PFSK-1 (cell line): Measurements from ENCODE around the gene MR1.

Experiments used
- FOXP2 ChIP-seq: optimal IDR thresholded peaks from 2 replicates; pipeline ENCODE3; 2011; ENCODE audit warnings: borderline replicate concordance, control low read depth, inconsistent platforms; ENCODE audit not compliant: insufficient read depth; ENCODE audit errors: extremely low read length, extremely low read depth
- POLR2AphosphoS5 ChIP-seq: IDR thresholded peaks from 2 replicates; pipeline ENCODE4 v1.6.1; 2012; ENCODE audit warnings: low read depth, mild to moderate bottlenecking, control low read depth, low read length, moderate library complexity
- SIN3A ChIP-seq: IDR thresholded peaks from 2 replicates; pipeline ENCODE4 v1.6.1; 2012; ENCODE audit warnings: mild to moderate bottlenecking, low read length, moderate library complexity, borderline replicate concordance; ENCODE audit not compliant: insufficient read depth
- TAF1 ChIP-seq: IDR thresholded peaks from 2 replicates; pipeline ENCODE4 v1.6.1; 2012; ENCODE audit warnings: low read length, control low read depth, borderline replicate concordance; ENCODE audit not compliant: insufficient read depth
- TF ChIP-seq, protein P1 (sequence below), 2 experiments: IDR thresholded peaks; 2 replicates each; pipeline versions ENCODE4 v1.6.1 to v1.8.0; 2011 to 2012; ENCODE audit warnings: low read depth in 2 of 2, low read length in 2 of 2, control low read depth in 1 of 2, inconsistent platforms in 1 of 2, mild to moderate bottlenecking in 1 of 2, moderate library complexity in 1 of 2; ENCODE audit not compliant: insufficient read depth in 1 of 2

Gene MR1

DNA sequence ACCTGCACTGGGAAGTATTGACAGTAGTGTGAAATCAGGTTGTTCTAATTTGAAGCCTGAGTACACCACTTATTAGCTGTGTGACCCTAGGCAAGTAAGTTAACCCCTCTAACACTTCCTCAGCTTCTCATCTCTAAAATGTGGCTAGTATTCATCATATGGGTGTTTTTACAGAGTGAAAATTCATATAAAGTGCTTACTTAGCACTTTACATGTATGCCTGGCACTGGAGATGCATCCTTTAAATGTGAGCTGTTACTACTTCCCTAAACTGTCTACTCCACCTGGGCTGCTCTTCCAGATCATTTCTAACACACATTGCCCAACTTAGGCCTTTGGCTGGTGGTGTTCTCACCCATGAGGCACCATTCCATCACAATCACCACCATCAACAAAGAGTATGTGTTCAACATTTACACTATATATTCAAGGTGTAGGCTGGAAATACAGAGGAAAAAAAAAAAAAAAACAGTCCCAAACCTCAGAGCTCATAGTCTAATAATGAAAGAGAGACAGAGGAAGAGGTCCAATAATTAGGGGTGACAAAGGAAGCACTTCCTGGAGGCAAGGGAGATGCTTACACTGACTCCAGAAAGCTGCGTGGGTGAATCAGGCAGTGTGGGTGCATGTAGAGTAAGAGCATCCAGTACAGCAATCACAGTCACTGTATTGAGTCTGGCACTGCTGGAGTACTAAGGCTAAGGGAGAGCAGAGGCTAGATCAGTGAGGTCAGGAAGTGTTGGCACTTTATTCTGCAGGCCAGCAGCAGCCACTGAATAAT, 14.7 kb upstream of the MR1 start:
- TF ChIP-seq SIN3A (no peak), TAF1 (no peak), FOXP2 (no peak), POLR2AphosphoS5 (no peak)
- TF ChIP-seq, protein P1, sequence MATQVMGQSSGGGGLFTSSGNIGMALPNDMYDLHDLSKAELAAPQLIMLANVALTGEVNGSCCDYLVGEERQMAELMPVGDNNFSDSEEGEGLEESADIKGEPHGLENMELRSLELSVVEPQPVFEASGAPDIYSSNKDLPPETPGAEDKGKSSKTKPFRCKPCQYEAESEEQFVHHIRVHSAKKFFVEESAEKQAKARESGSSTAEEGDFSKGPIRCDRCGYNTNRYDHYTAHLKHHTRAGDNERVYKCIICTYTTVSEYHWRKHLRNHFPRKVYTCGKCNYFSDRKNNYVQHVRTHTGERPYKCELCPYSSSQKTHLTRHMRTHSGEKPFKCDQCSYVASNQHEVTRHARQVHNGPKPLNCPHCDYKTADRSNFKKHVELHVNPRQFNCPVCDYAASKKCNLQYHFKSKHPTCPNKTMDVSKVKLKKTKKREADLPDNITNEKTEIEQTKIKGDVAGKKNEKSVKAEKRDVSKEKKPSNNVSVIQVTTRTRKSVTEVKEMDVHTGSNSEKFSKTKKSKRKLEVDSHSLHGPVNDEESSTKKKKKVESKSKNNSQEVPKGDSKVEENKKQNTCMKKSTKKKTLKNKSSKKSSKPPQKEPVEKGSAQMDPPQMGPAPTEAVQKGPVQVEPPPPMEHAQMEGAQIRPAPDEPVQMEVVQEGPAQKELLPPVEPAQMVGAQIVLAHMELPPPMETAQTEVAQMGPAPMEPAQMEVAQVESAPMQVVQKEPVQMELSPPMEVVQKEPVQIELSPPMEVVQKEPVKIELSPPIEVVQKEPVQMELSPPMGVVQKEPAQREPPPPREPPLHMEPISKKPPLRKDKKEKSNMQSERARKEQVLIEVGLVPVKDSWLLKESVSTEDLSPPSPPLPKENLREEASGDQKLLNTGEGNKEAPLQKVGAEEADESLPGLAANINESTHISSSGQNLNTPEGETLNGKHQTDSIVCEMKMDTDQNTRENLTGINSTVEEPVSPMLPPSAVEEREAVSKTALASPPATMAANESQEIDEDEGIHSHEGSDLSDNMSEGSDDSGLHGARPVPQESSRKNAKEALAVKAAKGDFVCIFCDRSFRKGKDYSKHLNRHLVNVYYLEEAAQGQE (IDR thresholded peaks at IDR 0.05; ENCODE audit: insufficient read depth in 1 of 2, low read depth in 2 of 2, low read length in 2 of 2) = no peak

DNA sequence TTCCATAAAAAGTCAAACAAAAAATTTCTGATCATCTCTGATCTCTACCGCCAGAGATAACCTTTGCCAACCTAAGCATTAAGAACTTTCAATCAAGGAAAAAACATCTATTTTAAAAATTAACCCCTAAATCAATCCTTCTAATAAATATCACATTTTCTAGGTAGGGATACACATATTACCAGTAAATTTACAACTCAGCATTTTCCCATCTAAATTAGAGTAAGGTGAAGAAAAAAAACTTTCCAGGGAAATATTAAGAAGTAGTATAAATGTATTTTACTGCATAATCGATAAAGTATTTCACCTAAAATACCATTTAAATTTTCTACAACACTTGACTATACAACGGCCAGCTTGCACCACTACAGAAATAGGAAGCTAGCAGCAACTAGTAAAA, 12.6 kb upstream of the MR1 start:
- TF ChIP-seq TAF1 (no peak), POLR2AphosphoS5 (no peak)

DNA sequence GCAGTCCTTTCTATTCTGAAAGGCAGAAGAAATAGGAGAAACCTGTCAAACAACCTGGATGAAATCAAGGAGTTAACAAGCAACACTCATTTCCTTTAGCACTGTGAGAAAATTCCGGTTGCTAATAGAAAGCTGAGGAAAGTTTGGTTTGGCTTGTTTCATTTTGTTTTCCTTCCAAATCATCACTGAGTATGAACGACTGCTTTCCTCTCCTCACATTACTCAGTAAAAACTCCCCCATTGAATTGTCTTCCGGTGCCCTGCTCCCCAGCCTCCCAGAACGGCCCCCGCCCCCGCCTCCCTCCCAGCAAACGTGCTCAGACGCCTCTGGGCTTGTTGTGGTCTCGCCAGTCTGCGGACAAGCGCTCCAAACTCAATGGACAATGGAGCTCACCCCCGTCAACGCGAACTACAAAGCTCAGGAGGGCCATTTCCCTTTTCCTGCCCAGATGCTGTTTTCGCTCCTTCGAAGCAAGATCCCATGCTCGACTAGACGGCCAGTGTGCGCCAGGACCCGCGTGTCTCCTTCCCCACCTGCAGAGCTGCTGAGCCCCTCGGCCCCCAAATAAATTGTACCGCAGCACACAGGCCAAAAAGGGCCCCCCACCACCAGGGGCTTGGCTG, 11.9 kb upstream of the MR1 start:
- TF ChIP-seq, protein P1 (IDR thresholded peaks at IDR 0.05; ENCODE audit: insufficient read depth in 1 of 2, low read depth in 2 of 2, low read length in 2 of 2) = no peak; a peak in 1 of 4 replicates
- peak; percentile 47 for TF ChIP-seq POLR2AphosphoS5
- no peak for TF ChIP-seq FOXP2
- TF ChIP-seq TAF1 = no peak

DNA sequence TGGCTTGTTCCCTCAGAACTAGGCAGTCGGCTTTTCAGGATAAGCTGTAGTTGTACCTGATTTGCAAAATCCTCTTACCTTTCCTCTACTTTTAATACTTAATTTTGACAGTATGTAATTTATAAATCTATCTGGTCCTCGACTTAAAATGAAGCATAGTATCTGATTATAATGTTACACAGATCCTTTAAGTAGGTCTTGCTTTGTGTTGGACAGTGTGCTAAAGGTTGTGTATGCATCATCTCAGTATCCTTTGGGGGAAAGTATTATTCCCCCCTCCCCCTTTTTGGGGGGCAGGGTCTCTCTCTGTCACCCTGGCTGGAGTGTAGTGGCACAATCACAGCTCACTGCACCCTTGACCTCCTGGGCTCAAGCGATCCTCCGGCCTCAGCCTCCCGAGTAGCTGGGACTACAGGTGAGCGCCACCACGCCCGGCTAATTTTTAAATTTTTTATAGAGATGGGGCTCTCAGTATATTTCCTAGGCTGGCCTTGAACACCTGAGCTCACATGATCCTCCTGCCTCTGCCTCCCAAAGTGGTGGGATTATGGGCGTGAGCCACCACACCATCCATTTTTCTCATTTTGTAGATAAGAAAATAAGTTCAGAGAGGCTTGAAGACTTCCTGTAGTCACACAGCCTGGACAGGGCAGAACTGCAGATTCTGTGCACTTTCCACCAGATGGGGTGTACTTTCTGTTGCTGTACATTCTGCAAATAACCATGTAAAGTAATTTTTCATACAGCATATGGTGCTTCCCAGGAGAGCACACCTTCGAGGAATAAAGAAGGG, 10.3 kb upstream of the MR1 start:
- TF ChIP-seq TAF1 (no peak), SIN3A (no peak), FOXP2 (no peak), POLR2AphosphoS5 (no peak)
- TF ChIP-seq, protein P1 (IDR thresholded peaks at IDR 0.05; ENCODE audit: insufficient read depth in 1 of 2, low read depth in 2 of 2, low read length in 2 of 2) = no peak

DNA sequence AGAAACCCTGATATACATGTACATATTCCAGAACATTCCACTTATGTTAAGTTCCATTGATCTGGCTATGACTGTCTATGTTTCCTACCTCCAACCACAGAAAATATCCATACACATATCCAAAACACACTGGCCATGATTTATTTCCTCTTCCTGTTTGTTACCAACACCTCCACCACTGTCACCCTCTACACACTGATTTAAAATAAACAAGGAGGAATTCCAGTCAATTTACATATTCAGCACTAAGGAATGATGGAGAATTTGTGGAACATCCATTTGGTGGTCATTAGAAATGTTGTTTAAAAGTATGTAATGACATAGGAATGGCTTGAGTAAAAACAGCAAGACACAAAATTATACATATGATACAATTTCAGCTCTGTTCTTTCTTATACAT, 5.6 kb upstream of the MR1 start:
- TF ChIP-seq SIN3A (no peak), TAF1 (no peak), POLR2AphosphoS5 (no peak)
- TF ChIP-seq, protein P1 (IDR thresholded peaks at IDR 0.05; ENCODE audit: insufficient read depth in 1 of 2, low read depth in 2 of 2, low read length in 2 of 2) = no peak
